Measurements from ENCODE around the gene RSKR.

GRCh38 chr17:28663723-28664122 lies 49.7 kb upstream of the RSKR start:
- TF ChIP-seq POLR2AphosphoS5 (IDR thresholded peaks at IDR 0.05; ENCODE audit: low read depth, low read length) (no peak), POLR2A (IDR thresholded peaks at IDR 0.05; ENCODE audit: low read depth, low read length) (no peak), PAX5 (IDR thresholded peaks at IDR 0.05; ENCODE audit: insufficient read depth, low read length, severe bottlenecking) (no peak), TAF1 (IDR thresholded peaks at IDR 0.05; ENCODE audit: low read depth, low read length) (no peak), SPI1 (IDR thresholded peaks at IDR 0.05; ENCODE audit: low read depth, low read length) (no peak), POU2F2 (IDR thresholded peaks at IDR 0.05; ENCODE audit: low read depth, low read length) (no peak)

Data from GM12891 (cell line).